ENCODE measurements around the gene LIMK2.
A peak's percentile ranks its signal among the peaks of the same experiment; 100 is the strongest.
"Not testable (repeated sequence)": the region's sequence is repeated elsewhere in the genome, so short reads cannot be mapped to it uniquely, and the experiment has no call there.

LIMK2 gene

GRCh38 chr22:31288496-31289240, 76.6 kb downstream of the LIMK2 start:
- DNase-seq (ENCODE audit: low read depth in 2 of 3, low spot score in 2 of 3) = no peak

GRCh38 chr22:31289344-31289743, 77.2 kb downstream of the LIMK2 start:
- DNase-seq (ENCODE audit: low read depth in 2 of 3, low spot score in 2 of 3) = no peak

GRCh38 chr22:31290494-31291471, 78.7 kb downstream of the LIMK2 start:
- peak; percentile 70 to 91 (median 76) for DNase-seq (ENCODE audit: low read depth in 2 of 3, low spot score in 2 of 3)

- DNase-seq (ENCODE audit: low read depth in 2 of 3, low spot score in 2 of 3) = no peak
Measured at GRCh38 chr22:31291481-31292235, 79.6 kb downstream of the LIMK2 start.

GRCh38 chr22:31292236-31292989, 80.3 kb downstream of the LIMK2 start, which contains the start of gene PIK3IP1:
PIK3IP1 (minus strand) TSS chr22:31292488; CDS start chr22:31292344, 144 bp downstream.
- peak in 2 of 3 experiments; percentile 54 to 63 for DNase-seq (ENCODE audit: low read depth in 2 of 3, low spot score in 2 of 3)

- no peak for DNase-seq (ENCODE audit: low read depth in 2 of 3, low spot score in 2 of 3)
Measured at GRCh38 chr22:31295360-31295759, 83.3 kb downstream of the LIMK2 start.

GRCh38 chr22:31295831-31296657, 83.9 kb downstream of the LIMK2 start:
- DNase-seq (ENCODE audit: low read depth in 2 of 3, low spot score in 2 of 3) = no peak

- DNase-seq (ENCODE audit: low read depth in 2 of 3, low spot score in 2 of 3) = no peak
Measured at GRCh38 chr22:31300896-31301295, 88.8 kb downstream of the LIMK2 start.

- DNase-seq (ENCODE audit: low read depth in 2 of 3, low spot score in 2 of 3) = no peak
Measured at GRCh38 chr22:31302006-31302405, 89.9 kb downstream of the LIMK2 start.

GRCh38 chr22:31302537-31302936, 90.4 kb downstream of the LIMK2 start:
- DNase-seq (ENCODE audit: low read depth in 2 of 3, low spot score in 2 of 3) = no peak

GRCh38 chr22:31305194-31305593, 93.1 kb downstream of the LIMK2 start:
- no peak for DNase-seq (ENCODE audit: low read depth in 2 of 3, low spot score in 2 of 3)

GRCh38 chr22:31308181-31308580, 96.1 kb downstream of the LIMK2 start:
- DNase-seq (ENCODE audit: low read depth in 2 of 3, low spot score in 2 of 3) = no peak

- DNase-seq (ENCODE audit: low read depth in 2 of 3, low spot score in 2 of 3) = no peak
Measured at GRCh38 chr22:31313366-31314147, 101.5 kb downstream of the LIMK2 start.

- not testable (repeated sequence) for DNase-seq (ENCODE audit: low read depth in 2 of 3, low spot score in 2 of 3)
Measured at GRCh38 chr22:31314220-31314619, 102.1 kb downstream of the LIMK2 start.

GRCh38 chr22:31321421-31321820, 109.3 kb downstream of the LIMK2 start:
- DNase-seq (ENCODE audit: low read depth in 2 of 3, low spot score in 2 of 3) = no peak

- DNase-seq (ENCODE audit: low read depth in 2 of 3, low spot score in 2 of 3) = no peak
Measured at GRCh38 chr22:31323578-31324550, 111.8 kb downstream of the LIMK2 start.

- DNase-seq (ENCODE audit: low read depth in 2 of 3, low spot score in 2 of 3) = no peak
Measured at GRCh38 chr22:31326877-31327276, 114.8 kb downstream of the LIMK2 start.
